IMR-90 (cell line): Measurements from ENCODE around the gene VAV3. TPM values are rescaled to one million over a fixed set of nuclear protein-coding genes. Genes with fewer than 3 reads are reported as not detected.

Experiments used
- ATAC-seq: fragments of 200-7000 bp; cut with Tn5 transposase; 2 replicates; pipeline ENCODE4 v1.9.1; 2020; ENCODE audit warnings: low read depth, mild to moderate bottlenecking, moderate library complexity
- BruUV-seq: library from RNA; stranded (reverse); fragments of 400-500 nt; replicated peaks from 2 replicates; lab custom pipeline; 2021; lab: Mats Ljungman, UMichigan
- CTCF ChIA-PET: fragments of 300-600 bp; formaldehyde crosslinking; extraction: SDS; loops from one replicate; lab custom pipeline; 2021; ENCODE audit warnings: antibody characterized with exemption; lab: Yijun Ruan, JAX
- POLR2A ChIA-PET: fragments of 300-600 bp; sonication (Branson Sonifier 250); formaldehyde crosslinking; loops from one replicate; lab custom pipeline; 2022; ENCODE audit warnings: antibody characterized with exemption; ENCODE audit not compliant: unreplicated experiment; lab: Charles Lee
- DNase-seq: peaks from one replicate; pipeline ENCODE4 v3.0.0; 2013
- H2AFZ ChIP-seq: replicated peaks from 2 replicates; pipeline ENCODE3; 2013; ENCODE audit warnings: low read length, mild to moderate bottlenecking; ENCODE audit not compliant: poor library complexity
- H2AK5ac ChIP-seq: 2 replicates; pipeline ENCODE4 v1.6.1; 2013; ENCODE audit warnings: low read depth, low read length, inconsistent platforms
- H2AK9ac ChIP-seq: replicated peaks from 2 replicates; pipeline ENCODE3; 2013; ENCODE audit warnings: mild to moderate bottlenecking, low read depth, low read length, moderate library complexity; ENCODE audit not compliant: poor library complexity
- H2BK120ac ChIP-seq: 2 replicates; pipeline ENCODE4 v1.6.1; 2013; ENCODE audit warnings: low read depth, low read length, inconsistent platforms
- H2BK15ac ChIP-seq: 3 replicates; pipeline ENCODE4 v1.6.1; 2013; ENCODE audit warnings: low read depth, low read length, inconsistent platforms
- H2BK20ac ChIP-seq: 2 replicates; pipeline ENCODE4 v1.6.1; 2013; ENCODE audit warnings: low read depth, mild to moderate bottlenecking, inconsistent platforms, low read length, moderate library complexity
- H2BK5ac ChIP-seq: 2 replicates; pipeline ENCODE4 v1.6.1; 2013; ENCODE audit warnings: mild to moderate bottlenecking, low read depth, low read length, inconsistent platforms; ENCODE audit not compliant: poor library complexity, severe bottlenecking
- H3K14ac ChIP-seq: replicated peaks from 2 replicates; pipeline ENCODE4 v1.6.1; 2013; ENCODE audit warnings: low read depth, low read length, inconsistent platforms
- H3K18ac ChIP-seq: 2 replicates; pipeline ENCODE4 v1.6.1; 2013; ENCODE audit warnings: low read depth, low read length, control low read depth
- H3K23ac ChIP-seq: 2 replicates; pipeline ENCODE4 v1.6.1; 2013; ENCODE audit warnings: low read depth, low read length, inconsistent platforms
- H3K27ac ChIP-seq: 2 replicates; pipeline ENCODE4 v1.5.1; 2013; ENCODE audit warnings: mild to moderate bottlenecking, control low read depth, low read length; ENCODE audit not compliant: insufficient read depth
- H3K27me3 ChIP-seq: 2 replicates; pipeline ENCODE4 v1.6.1; 2013; ENCODE audit warnings: low read length; ENCODE audit not compliant: control insufficient read depth, insufficient read depth
- H3K36me3 ChIP-seq: 2 replicates; pipeline ENCODE4 v1.6.1; 2013; ENCODE audit warnings: low read length, mixed read lengths; ENCODE audit not compliant: control insufficient read depth, insufficient read depth
- H3K4ac ChIP-seq: 2 replicates; pipeline ENCODE4 v1.6.1; 2013; ENCODE audit warnings: low read depth, low read length, inconsistent platforms
- H3K4me1 ChIP-seq: 2 replicates; pipeline ENCODE4 v1.6.1; 2013; ENCODE audit warnings: low read length, mixed read lengths; ENCODE audit not compliant: control insufficient read depth, insufficient read depth
- H3K4me2 ChIP-seq: 2 replicates; pipeline ENCODE4 v1.6.1; 2013; ENCODE audit warnings: low read depth, mild to moderate bottlenecking, control low read depth, low read length, moderate library complexity
- H3K4me3 ChIP-seq: 2 replicates; pipeline ENCODE4 v1.5.1; 2013; ENCODE audit warnings: low read depth, mild to moderate bottlenecking, control low read depth, low read length, moderate library complexity; ENCODE audit not compliant: insufficient read depth
- H3K56ac ChIP-seq: 2 replicates; pipeline ENCODE4 v1.6.1; 2013; ENCODE audit warnings: low read length, inconsistent platforms; ENCODE audit not compliant: insufficient read depth; ENCODE audit errors: extremely low read depth
- H3K79me1 ChIP-seq, 2 experiments: 2 replicates each; pipeline ENCODE4 v1.6.1; 2013; ENCODE audit warnings: low read length in 2 of 2, inconsistent platforms in 1 of 2, low read depth in 1 of 2
- H3K9ac ChIP-seq: 2 replicates; pipeline ENCODE4 v1.6.1; 2013; ENCODE audit warnings: low read depth, low read length, control low read depth
- H3K9me1 ChIP-seq: 2 replicates; pipeline ENCODE4 v1.6.1; 2013; ENCODE audit warnings: low read length, inconsistent platforms; ENCODE audit not compliant: insufficient read depth
- H3K9me3 ChIP-seq: 2 replicates; pipeline ENCODE4 v1.6.1; 2013; ENCODE audit warnings: low read length; ENCODE audit not compliant: control insufficient read depth, insufficient read depth
- H4K20me1 ChIP-seq: 2 replicates; pipeline ENCODE4 v1.6.1; 2013; ENCODE audit warnings: low read length, inconsistent platforms; ENCODE audit not compliant: insufficient read depth
- H4K5ac ChIP-seq: 2 replicates; pipeline ENCODE4 v1.6.1; 2013; ENCODE audit warnings: mild to moderate bottlenecking, low read depth, low read length, control low read depth
- H4K8ac ChIP-seq, 2 experiments: 2 replicates each; pipeline ENCODE4 v1.6.1; 2013; ENCODE audit warnings: low read depth in 2 of 2, low read length in 2 of 2, control low read depth in 1 of 2, inconsistent platforms in 1 of 2
- H4K91ac ChIP-seq: 2 replicates; pipeline ENCODE4 v1.6.1; 2013; ENCODE audit warnings: low read depth, low read length, inconsistent platforms; ENCODE audit not compliant: insufficient read depth
- BHLHE40 ChIP-seq: fragments of 150-350 bp; IDR thresholded peaks from 2 replicates; pipeline ENCODE4 v1.6.1; 2016; ENCODE audit warnings: mild to moderate bottlenecking, low read depth, low read length
- CEBPB ChIP-seq: IDR thresholded peaks from 2 replicates; pipeline ENCODE4 v1.6.1; 2012; ENCODE audit warnings: low read depth, low read length, improper control_type of control experiment
- CHD1 ChIP-seq: IDR thresholded peaks from 2 replicates; pipeline ENCODE4 v1.6.1; 2012; ENCODE audit warnings: low read depth, low read length, improper control_type of control experiment
- FOS ChIP-seq: fragments of 150-350 bp; IDR thresholded peaks from 2 replicates; pipeline ENCODE4 v1.6.1; 2016; ENCODE audit warnings: low read depth, low read length
- MAFK ChIP-seq: IDR thresholded peaks from 2 replicates; pipeline ENCODE4 v1.6.1; 2012; ENCODE audit warnings: low read depth, low read length, improper control_type of control experiment
- MAZ ChIP-seq: IDR thresholded peaks from 2 replicates; pipeline ENCODE4 v1.6.1; 2012; ENCODE audit warnings: low read depth, mild to moderate bottlenecking, low read length, improper control_type of control experiment, moderate library complexity, borderline replicate concordance
- MXI1 ChIP-seq: IDR thresholded peaks from 2 replicates; pipeline ENCODE4 v1.6.1; 2012; ENCODE audit warnings: low read depth, mild to moderate bottlenecking, low read length, moderate library complexity, borderline replicate concordance
- NFE2L2 ChIP-seq: fragments of 150-350 bp; IDR thresholded peaks from 2 replicates; pipeline ENCODE4 v1.6.1; 2016; ENCODE audit warnings: low read depth, mild to moderate bottlenecking, low read length
- POLR2A ChIP-seq: IDR thresholded peaks from 2 replicates; pipeline ENCODE4 v1.6.1; 2012; ENCODE audit warnings: mild to moderate bottlenecking, low read depth, low read length
- RAD21 ChIP-seq: IDR thresholded peaks from 2 replicates; pipeline ENCODE4 v1.6.1; 2012; ENCODE audit warnings: low read length, improper control_type of control experiment
- RCOR1 ChIP-seq: IDR thresholded peaks from 2 replicates; pipeline ENCODE4 v1.6.1; 2012; ENCODE audit warnings: mild to moderate bottlenecking, low read length, improper control_type of control experiment; ENCODE audit not compliant: insufficient replicate concordance
- SMC3 ChIP-seq: fragments of 150-350 bp; IDR thresholded peaks from 2 replicates; pipeline ENCODE4 v1.6.1; 2016; ENCODE audit warnings: low read depth, mild to moderate bottlenecking, antibody characterized with exemption, low read length, moderate library complexity
- WGBS, 2 experiments: methylation state at CpG; one replicate each; pipeline versions ENCODE4 v1.1.5 to v1.1.7; 2013; ENCODE audit warnings: missing lambda C conversion rate in 2 of 2; ENCODE audit not compliant: insufficient read length in 1 of 2; ENCODE audit errors: extremely low coverage in 2 of 2; 5-methylcytosine and 5-hydroxymethylcytosine counted together
- dilution Hi-C: fragments of 300-500 bp; cut with HindIII; formaldehyde crosslinking; loops from one replicate; pipeline ENCODE4 v1.14.3; 2018; ENCODE audit warnings: low sequenced_read_pairs; ENCODE audit not compliant: unreplicated experiment
- in situ Hi-C: fragments of 300-500 bp; cut with MboI; formaldehyde crosslinking; loops from 3 replicates; pipeline ENCODE4 v1.14.3; 2019; ENCODE audit warnings: low sequenced_read_pairs, inconsistent platforms, mixed read lengths
- intact Hi-C: fragments of 100-400 bp; cut with micrococcal nuclease; formaldehyde crosslinking; loops from 2 replicates; pipeline ENCODE4 v1.10.0; 2022
- polyA plus RNA-seq, 3 experiments: library from polyadenylated mRNA; depleted of rRNA; stranded (reverse); fragments of >200 nt; gene quantifications; 2 replicates each; pipeline ENCODE4 v1.2.3, GENCODE V29; 2012; ENCODE audit warnings: low replicate concordance in 1 of 3
- total RNA-seq: library from RNA; depleted of rRNA; stranded (reverse); fragments of >200 nt; gene quantifications from 2 replicates; pipeline ENCODE4 v1.2.3, GENCODE V29; 2012
- TF ChIP-seq, protein P1 (sequence below): fragments of 150-350 bp; IDR thresholded peaks from 2 replicates; pipeline ENCODE4 v1.6.1; 2016; ENCODE audit warnings: low read depth, mild to moderate bottlenecking, low read length, moderate library complexity, borderline replicate concordance
- TF ChIP-seq, protein P2 (sequence below): conservative IDR thresholded peaks from 2 replicates; pipeline ENCODE4 v1.5.1; 2012; ENCODE audit warnings: mild to moderate bottlenecking, low read depth, low read length, improper control_type of control experiment
- TF ChIP-seq, protein P3 (sequence below): fragments of 150-350 bp; IDR thresholded peaks from 2 replicates; pipeline ENCODE4 v1.6.1; 2017; ENCODE audit warnings: mild to moderate bottlenecking, antibody characterized with exemption, low read length, low read depth

The VAV3 gene
- total and polyA plus RNA-seq, 2 of the 4 experiments (the other 2 are of a cell fraction) = 0.12 to 0.18 TPM

DNA sequence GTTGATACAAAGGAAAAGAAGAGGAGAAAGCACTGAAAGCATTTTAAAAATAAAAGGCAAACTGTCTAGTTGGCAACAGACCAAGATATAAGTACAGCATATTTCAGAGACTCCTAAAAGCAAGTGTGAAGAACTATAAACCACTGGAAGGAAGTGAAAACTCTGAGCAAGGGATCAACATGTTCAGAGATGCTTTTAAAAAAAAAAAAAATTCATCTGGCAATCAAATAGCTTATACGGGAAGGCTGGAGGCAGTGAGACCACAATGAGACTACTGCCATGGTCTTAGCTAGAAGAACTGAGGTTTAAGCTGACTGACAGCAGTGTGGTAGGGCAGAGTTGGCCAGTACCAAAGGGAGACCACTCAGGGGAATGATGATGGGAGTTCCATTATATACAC is 124.3 kb downstream of the VAV3 start:
- ATAC-seq = no peak
- H3K9ac ChIP-seq = no peak overlapping the region
- no peaks in the 10 kb centered on the region for H3K9me1 ChIP-seq
- dilution Hi-C loops (no loop called here), intact Hi-C loops (no loop called here), in situ Hi-C loops (no loop called here)
- H3K23ac ChIP-seq = no peak overlapping the region
- no peak overlapping the region for H3K14ac ChIP-seq
- no peaks in the 10 kb centered on the region for H3K4me1 ChIP-seq
- H2AFZ ChIP-seq = no peak overlapping the region
- no peak overlapping the region for H3K4ac ChIP-seq
- H4K91ac ChIP-seq = no peak overlapping the region
- no peak overlapping the region for H4K5ac ChIP-seq
- H4K20me1 ChIP-seq = no peaks in the 10 kb centered on the region
- no peak overlapping the region for H3K18ac ChIP-seq
- H2BK20ac ChIP-seq = no peak overlapping the region
- no peak overlapping the region for H2AK5ac ChIP-seq
- H3K27ac ChIP-seq = no peak overlapping the region
- no peaks in the 10 kb centered on the region for H3K9me3 ChIP-seq
- no peaks in the 10 kb centered on the region for H3K36me3 ChIP-seq
- ChIA-PET POLR2A (no interaction called here), CTCF (no interaction called here)
- no peak overlapping the region for H2BK5ac ChIP-seq
- no peak overlapping the region for H3K4me3 ChIP-seq
- BruUV-seq = no TSS peak
- H2BK120ac ChIP-seq = no peak overlapping the region
- H3K79me1 ChIP-seq = no peaks in the 10 kb centered on the region
- WGBS, 2 experiments = no CpG with 5 or more reads among the region's 1 CpG
- H2BK15ac ChIP-seq = no peak overlapping the region
- H3K4me2 ChIP-seq = no peak overlapping the region
- H3K56ac ChIP-seq = no peak overlapping the region
- no peak for TF ChIP-seq RAD21
- TF ChIP-seq MXI1 = no peak
- no peak for TF ChIP-seq MAFK
- TF ChIP-seq BHLHE40 = no peak
- no peak for TF ChIP-seq POLR2A
- no peak for TF ChIP-seq CHD1
- TF ChIP-seq SMC3 = no peak
- no peak for TF ChIP-seq FOS
- no peak for TF ChIP-seq RCOR1
- TF ChIP-seq, protein P1, sequence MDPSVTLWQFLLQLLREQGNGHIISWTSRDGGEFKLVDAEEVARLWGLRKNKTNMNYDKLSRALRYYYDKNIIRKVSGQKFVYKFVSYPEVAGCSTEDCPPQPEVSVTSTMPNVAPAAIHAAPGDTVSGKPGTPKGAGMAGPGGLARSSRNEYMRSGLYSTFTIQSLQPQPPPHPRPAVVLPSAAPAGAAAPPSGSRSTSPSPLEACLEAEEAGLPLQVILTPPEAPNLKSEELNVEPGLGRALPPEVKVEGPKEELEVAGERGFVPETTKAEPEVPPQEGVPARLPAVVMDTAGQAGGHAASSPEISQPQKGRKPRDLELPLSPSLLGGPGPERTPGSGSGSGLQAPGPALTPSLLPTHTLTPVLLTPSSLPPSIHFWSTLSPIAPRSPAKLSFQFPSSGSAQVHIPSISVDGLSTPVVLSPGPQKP = no peak
- TF ChIP-seq NFE2L2 = no peak
- TF ChIP-seq, protein P2, sequence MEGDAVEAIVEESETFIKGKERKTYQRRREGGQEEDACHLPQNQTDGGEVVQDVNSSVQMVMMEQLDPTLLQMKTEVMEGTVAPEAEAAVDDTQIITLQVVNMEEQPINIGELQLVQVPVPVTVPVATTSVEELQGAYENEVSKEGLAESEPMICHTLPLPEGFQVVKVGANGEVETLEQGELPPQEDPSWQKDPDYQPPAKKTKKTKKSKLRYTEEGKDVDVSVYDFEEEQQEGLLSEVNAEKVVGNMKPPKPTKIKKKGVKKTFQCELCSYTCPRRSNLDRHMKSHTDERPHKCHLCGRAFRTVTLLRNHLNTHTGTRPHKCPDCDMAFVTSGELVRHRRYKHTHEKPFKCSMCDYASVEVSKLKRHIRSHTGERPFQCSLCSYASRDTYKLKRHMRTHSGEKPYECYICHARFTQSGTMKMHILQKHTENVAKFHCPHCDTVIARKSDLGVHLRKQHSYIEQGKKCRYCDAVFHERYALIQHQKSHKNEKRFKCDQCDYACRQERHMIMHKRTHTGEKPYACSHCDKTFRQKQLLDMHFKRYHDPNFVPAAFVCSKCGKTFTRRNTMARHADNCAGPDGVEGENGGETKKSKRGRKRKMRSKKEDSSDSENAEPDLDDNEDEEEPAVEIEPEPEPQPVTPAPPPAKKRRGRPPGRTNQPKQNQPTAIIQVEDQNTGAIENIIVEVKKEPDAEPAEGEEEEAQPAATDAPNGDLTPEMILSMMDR = no peak
- TF ChIP-seq, protein P3, sequence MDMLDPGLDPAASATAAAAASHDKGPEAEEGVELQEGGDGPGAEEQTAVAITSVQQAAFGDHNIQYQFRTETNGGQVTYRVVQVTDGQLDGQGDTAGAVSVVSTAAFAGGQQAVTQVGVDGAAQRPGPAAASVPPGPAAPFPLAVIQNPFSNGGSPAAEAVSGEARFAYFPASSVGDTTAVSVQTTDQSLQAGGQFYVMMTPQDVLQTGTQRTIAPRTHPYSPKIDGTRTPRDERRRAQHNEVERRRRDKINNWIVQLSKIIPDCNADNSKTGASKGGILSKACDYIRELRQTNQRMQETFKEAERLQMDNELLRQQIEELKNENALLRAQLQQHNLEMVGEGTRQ = no peak
- no peak for TF ChIP-seq CEBPB
- no peak for TF ChIP-seq MAZ
- no peak overlapping the region for H4K8ac ChIP-seq
- H2AK9ac ChIP-seq = no peak overlapping the region
- H3K27me3 ChIP-seq = no peaks in the 10 kb centered on the region
- no peak for DNase-seq
